OCI-LY3 (cell line): Measurements from ENCODE around the gene ZNF740.

Experiments used
- H2AFZ ChIP-seq: fragments of 200-600, 300-600 bp; shearing (Covaris generic); 2 replicates; pipeline ENCODE4 v1.6.0; 2014; ENCODE audit warnings: antibody characterized with exemption, low read depth, low read length
- H3K27ac ChIP-seq: fragments of 200-600, 300-600 bp; sonication (generic); 2 replicates; pipeline ENCODE4 v1.5.1; 2014; ENCODE audit warnings: mild to moderate bottlenecking, low read length, moderate library complexity, mixed read lengths
- H3K27me3 ChIP-seq: fragments of 200-600, 300-600 bp; sonication (generic); 2 replicates; pipeline ENCODE4 v1.6.1; 2014; ENCODE audit warnings: low read depth, low read length, mixed read lengths
- H3K36me3 ChIP-seq: fragments of 200-600, 300-600 bp; sonication (generic); replicated peaks from 2 replicates; pipeline ENCODE3; 2014; ENCODE audit warnings: low read depth, low read length, mixed read lengths
- H3K4me1 ChIP-seq: fragments of 300-600, 200-600 bp; sonication (generic); 2 replicates; pipeline ENCODE4 v1.6.1; 2014; ENCODE audit warnings: low read length, mixed read lengths
- H3K4me2 ChIP-seq: fragments of 200-600, 300-600 bp; sonication (generic); 2 replicates; pipeline ENCODE4 v1.6.1; 2014; ENCODE audit warnings: low read length, mixed read lengths
- H3K4me3 ChIP-seq: fragments of 300-600, 200-600 bp; sonication (generic); 2 replicates; pipeline ENCODE4 v1.5.1; 2014; ENCODE audit warnings: antibody characterized with exemption, mild to moderate bottlenecking, low read length, moderate library complexity
- H3K79me2 ChIP-seq: fragments of 300-600, 200-600 bp; shearing (Covaris generic); 2 replicates; pipeline ENCODE4 v1.6.1; 2014; ENCODE audit warnings: mild to moderate bottlenecking, low read length, mixed read lengths
- H3K9ac ChIP-seq: fragments of 300-600, 200-600 bp; shearing (Covaris generic); 2 replicates; pipeline ENCODE4 v1.6.0; 2014; ENCODE audit warnings: mild to moderate bottlenecking, low read length, moderate library complexity
- H3K9me3 ChIP-seq: fragments of 200-600, 300-600 bp; shearing (Covaris generic); 2 replicates; pipeline ENCODE4 v1.6.1; 2014; ENCODE audit warnings: low read length, mixed read lengths; ENCODE audit not compliant: insufficient read depth
- H4K20me1 ChIP-seq: fragments of 200-600, 300-600 bp; sonication (generic); 2 replicates; pipeline ENCODE4 v1.6.1; 2016; ENCODE audit warnings: low read length, mixed read lengths; ENCODE audit not compliant: insufficient read depth
- EZH2phosphoT487 ChIP-seq: fragments of 200-600 bp; shearing (Covaris generic); IDR thresholded peaks from 2 replicates; pipeline ENCODE4 v1.6.1; 2018; ENCODE audit warnings: antibody characterized with exemption, mixed run types, low read depth
- TF ChIP-seq, protein P1 (sequence below): fragments of 200-600, 300-600 bp; sonication (generic); IDR thresholded peaks from 2 replicates; pipeline ENCODE4 v1.5.1; 2014; ENCODE audit warnings: antibody characterized with exemption, low read length, low read depth

The ZNF740 gene

DNA sequence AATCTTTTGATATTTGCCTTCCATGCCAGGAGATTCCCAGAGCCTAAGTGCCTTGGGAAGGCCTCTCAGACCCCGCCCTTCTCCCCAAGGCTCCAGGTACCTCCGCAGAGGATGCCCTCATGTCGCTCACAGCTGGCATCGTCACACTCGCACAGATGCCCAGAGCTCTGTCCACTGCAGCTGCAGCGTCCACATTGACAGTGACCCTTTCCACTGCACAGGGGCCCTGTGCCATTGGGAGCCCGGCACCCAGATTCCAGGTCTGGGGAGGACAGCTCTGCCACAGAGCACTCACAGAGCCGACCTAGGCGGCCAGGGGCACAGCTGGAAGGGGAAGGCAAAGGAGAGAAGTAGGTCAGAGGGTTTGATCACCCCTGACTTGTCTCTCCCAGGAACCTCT lies 12.5 kb downstream of the ZNF740 start:
- Histone ChIP-seq H3K4me3 (no peak overlapping the region), H3K27me3 (no peaks in the 10 kb centered on the region), H3K4me1 (peaks cover 3% of the 10 kb centered on the region), H3K79me2 (no peaks in the 10 kb centered on the region), H3K36me3 (peaks cover 10% of the 10 kb centered on the region), H4K20me1 (no peaks in the 10 kb centered on the region), H3K9ac (no peak overlapping the region), H3K9me3 (no peaks in the 10 kb centered on the region), H3K4me2 (no peak overlapping the region), H3K27ac (no peak overlapping the region), H2AFZ (no peak overlapping the region)
- TF ChIP-seq, protein P1, sequence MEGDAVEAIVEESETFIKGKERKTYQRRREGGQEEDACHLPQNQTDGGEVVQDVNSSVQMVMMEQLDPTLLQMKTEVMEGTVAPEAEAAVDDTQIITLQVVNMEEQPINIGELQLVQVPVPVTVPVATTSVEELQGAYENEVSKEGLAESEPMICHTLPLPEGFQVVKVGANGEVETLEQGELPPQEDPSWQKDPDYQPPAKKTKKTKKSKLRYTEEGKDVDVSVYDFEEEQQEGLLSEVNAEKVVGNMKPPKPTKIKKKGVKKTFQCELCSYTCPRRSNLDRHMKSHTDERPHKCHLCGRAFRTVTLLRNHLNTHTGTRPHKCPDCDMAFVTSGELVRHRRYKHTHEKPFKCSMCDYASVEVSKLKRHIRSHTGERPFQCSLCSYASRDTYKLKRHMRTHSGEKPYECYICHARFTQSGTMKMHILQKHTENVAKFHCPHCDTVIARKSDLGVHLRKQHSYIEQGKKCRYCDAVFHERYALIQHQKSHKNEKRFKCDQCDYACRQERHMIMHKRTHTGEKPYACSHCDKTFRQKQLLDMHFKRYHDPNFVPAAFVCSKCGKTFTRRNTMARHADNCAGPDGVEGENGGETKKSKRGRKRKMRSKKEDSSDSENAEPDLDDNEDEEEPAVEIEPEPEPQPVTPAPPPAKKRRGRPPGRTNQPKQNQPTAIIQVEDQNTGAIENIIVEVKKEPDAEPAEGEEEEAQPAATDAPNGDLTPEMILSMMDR, result no peak
- TF ChIP-seq EZH2phosphoT487, result no peak

DNA sequence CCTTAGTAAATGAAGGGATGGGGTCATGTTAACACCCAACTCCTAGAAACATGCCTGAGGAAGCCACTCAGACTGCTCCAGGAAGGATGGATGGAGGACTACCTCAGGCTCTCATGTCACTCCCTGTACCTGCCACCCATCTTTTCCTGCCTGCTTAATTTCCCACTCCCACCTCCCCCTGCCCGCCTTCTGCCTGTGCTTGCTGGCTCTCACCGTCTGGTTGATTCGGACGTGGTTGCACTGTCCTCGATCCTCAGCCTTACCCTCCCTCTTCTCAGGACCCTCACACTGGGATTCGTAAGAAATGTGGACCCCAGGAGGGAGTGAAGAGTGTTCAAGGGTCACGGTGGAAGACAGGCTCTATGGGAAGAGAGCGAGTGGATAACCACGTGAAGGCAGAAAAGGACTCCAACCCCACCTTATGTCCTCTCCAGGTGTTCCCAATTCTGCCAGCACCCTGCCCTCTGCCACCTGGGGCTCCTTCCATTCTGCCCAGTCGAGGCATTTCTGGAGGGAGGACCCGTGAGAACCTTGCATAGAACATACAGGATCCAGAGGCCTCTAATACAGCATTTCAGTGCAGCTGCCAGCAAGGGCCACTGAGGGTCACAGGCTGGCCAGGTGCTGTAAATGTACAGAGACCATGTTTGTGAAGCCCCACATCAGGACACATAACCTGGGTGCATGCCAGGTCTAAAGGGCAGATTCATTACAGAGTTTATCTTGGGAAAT lies 13.6 kb downstream of the ZNF740 start:
- Histone ChIP-seq H3K27me3 (no peaks in the 10 kb centered on the region), H3K9ac (no peak overlapping the region), H3K36me3 (peaks cover 8% of the 10 kb centered on the region), H4K20me1 (no peaks in the 10 kb centered on the region), H3K4me1 (peaks cover 11% of the 10 kb centered on the region), H3K79me2 (no peaks in the 10 kb centered on the region), H3K4me3 (no peak overlapping the region), H2AFZ (no peak overlapping the region), H3K4me2 (no peak overlapping the region), H3K27ac (no peak overlapping the region), H3K9me3 (no peaks in the 10 kb centered on the region)
- no peak for TF ChIP-seq EZH2phosphoT487
- TF ChIP-seq, protein P1, result no peak

DNA sequence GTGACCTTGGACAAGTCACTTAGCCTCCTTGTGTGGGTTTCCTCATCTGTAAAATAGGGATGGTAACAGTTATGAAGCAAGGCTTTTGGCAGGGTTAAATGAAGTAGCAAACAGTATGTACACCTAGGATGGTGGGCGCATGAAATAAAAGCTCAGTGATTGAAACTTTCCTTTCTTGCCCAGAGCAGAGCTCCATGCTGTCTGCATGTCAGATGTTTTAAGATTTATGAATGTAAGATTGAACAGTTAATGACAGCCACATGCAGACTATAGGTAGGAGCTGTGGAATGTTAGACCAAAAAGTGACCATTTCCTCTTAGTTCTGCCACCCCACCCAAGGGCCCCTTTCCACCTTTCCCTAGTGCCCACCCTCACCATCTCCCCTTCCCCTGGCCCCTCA lies 14.5 kb downstream of the ZNF740 start:
- no peak overlapping the region for H3K27ac ChIP-seq
- H3K27me3 ChIP-seq, result no peaks in the 10 kb centered on the region
- no peaks in the 10 kb centered on the region for H4K20me1 ChIP-seq
- no peak overlapping the region for H2AFZ ChIP-seq
- H3K36me3 ChIP-seq, result peaks cover 8% of the 10 kb centered on the region
- H3K9me3 ChIP-seq, result no peaks in the 10 kb centered on the region
- no peaks in the 10 kb centered on the region for H3K79me2 ChIP-seq
- H3K4me3 ChIP-seq, result no peak overlapping the region
- no peak overlapping the region for H3K4me2 ChIP-seq
- no peak overlapping the region for H3K9ac ChIP-seq
- peaks cover 15% of the 10 kb centered on the region for H3K4me1 ChIP-seq
- no peak for TF ChIP-seq EZH2phosphoT487
- TF ChIP-seq, protein P1, result no peak

DNA sequence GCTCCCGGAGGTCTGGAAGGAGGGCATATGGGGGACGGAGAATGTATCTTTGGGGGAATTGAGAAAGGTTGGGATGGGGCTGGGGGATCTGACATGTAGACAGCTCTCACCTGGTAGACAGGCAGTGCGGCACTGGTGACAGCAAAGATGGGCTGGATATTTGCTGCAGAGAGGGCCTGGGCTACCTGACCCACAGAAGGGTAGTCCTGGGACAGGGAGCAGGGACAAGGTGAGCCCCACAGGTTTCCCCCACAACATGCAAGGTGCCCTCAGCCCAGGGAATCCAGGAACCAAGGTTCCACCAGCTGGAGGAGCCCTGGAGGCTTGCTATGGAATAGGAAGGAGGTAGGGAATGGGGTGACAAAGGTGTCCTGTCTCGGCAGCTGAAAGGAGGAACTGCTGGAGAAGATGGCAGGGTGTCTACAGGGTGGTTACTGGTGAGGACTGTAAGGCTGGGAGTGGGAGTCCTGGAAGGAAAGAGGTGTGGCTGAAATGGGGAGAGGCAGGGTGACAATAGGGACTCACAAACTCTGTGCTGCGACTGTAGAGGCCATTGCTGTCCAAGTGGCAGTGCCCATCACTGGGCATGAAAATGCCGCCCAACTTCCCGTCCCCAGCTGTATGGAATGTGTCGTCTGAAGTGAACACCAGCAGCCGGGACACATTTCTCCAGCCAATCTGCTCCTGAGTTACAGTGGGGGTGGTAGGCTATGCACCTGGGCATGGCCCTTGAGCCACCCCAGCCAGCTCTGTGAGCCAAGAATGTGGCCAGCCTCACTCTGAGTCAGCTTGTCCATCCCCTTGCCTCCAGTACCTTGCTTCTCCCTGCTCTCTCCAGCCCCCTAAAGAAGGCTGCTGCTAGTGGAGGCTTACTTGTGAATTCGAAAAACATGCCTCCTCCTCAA lies 15.2 kb downstream of the ZNF740 start:
- no peaks in the 10 kb centered on the region for H3K9me3 ChIP-seq
- no peak overlapping the region for H2AFZ ChIP-seq
- H3K36me3 ChIP-seq, result peaks cover 8% of the 10 kb centered on the region
- no peak overlapping the region for H3K9ac ChIP-seq
- H3K4me2 ChIP-seq, result no peak overlapping the region
- H4K20me1 ChIP-seq, result no peaks in the 10 kb centered on the region
- H3K79me2 ChIP-seq, result no peaks in the 10 kb centered on the region
- TF ChIP-seq, protein P1, result no peak
- TF ChIP-seq EZH2phosphoT487, result no peak
- no peaks in the 10 kb centered on the region for H3K27me3 ChIP-seq
- no peak overlapping the region for H3K4me3 ChIP-seq
- H3K27ac ChIP-seq, result no peak overlapping the region
- peaks cover 23% of the 10 kb centered on the region for H3K4me1 ChIP-seq
